ENCODE measurements around the gene NDUFV2. TPM values are rescaled to one million over a fixed set of nuclear protein-coding genes. Genes with fewer than 3 reads are reported as not detected.

NDUFV2 gene
- 71.7 and 72.1 TPM in 2 replicates for total RNA-seq

GRCh38 chr18:9102508-9103375 lies at the start of gene NDUFV2:
NDUFV2 (plus strand) TSS chr18:9102699; CDS start chr18:9102744, 45 bp downstream.

GRCh38 chr18:9136315-9137155 lies 34.0 kb downstream of the NDUFV2 start, which contains the start of gene ANKRD12:
ANKRD12 (plus strand) TSS chr18:9136781; CDS start chr18:9182433, 45,652 bp downstream.

Other genes with a start within 250 kb of the NDUFV2 start
- gene ANKRD12, start 34.1 kb downstream of the NDUFV2 start, total RNA-seq = 40.9 and 41.1 TPM in 2 replicates
- gene TWSG1, start 232.1 kb downstream of the NDUFV2 start, total RNA-seq = 148 and 152 TPM in 2 replicates